OCI-M1 (cell line): Measurements from ENCODE around the gene AFAP1L1.
"Not testable (repeated sequence)": the region's sequence is repeated elsewhere in the genome, so short reads cannot be mapped to it uniquely, and the experiment has no call there.

Experiments
- DNase-seq: peaks from one replicate; lab custom pipeline; 2025; lab: John Stamatoyannopoulos, UW

The AFAP1L1 gene

GRCh38 chr5:149261246-149261645 lies 10.4 kb upstream of the AFAP1L1 start:
- no peak for DNase-seq

- DNase-seq = no peak
Observed at GRCh38 chr5:149262315-149262714, 9.3 kb upstream of the AFAP1L1 start.

GRCh38 chr5:149264439-149265067 lies 7.1 kb upstream of the AFAP1L1 start:
- no peak for DNase-seq

- DNase-seq = no peak
Observed at GRCh38 chr5:149265068-149265465, 6.6 kb upstream of the AFAP1L1 start.

- peak; percentile 37 for DNase-seq
Observed at GRCh38 chr5:149265597-149265996, 6.1 kb upstream of the AFAP1L1 start.

GRCh38 chr5:149267241-149267973 lies 4.3 kb upstream of the AFAP1L1 start:
- no peak for DNase-seq

GRCh38 chr5:149268928-149269557 lies 2.6 kb upstream of the AFAP1L1 start:
- peak; percentile 75 for DNase-seq

- no peak for DNase-seq
Observed at GRCh38 chr5:149271195-149271715, 404 bp upstream of the AFAP1L1 start.

GRCh38 chr5:149272781-149273180 lies 1.1 kb downstream of the AFAP1L1 start:
- DNase-seq = not testable (repeated sequence)

GRCh38 chr5:149273237-149273636 lies 1.6 kb downstream of the AFAP1L1 start:
- DNase-seq = no peak

- DNase-seq = no peak
Observed at GRCh38 chr5:149273950-149274349, 2.3 kb downstream of the AFAP1L1 start.

GRCh38 chr5:149274939-149275338 lies 3.3 kb downstream of the AFAP1L1 start:
- DNase-seq = no peak

GRCh38 chr5:149277801-149278200 lies 6.1 kb downstream of the AFAP1L1 start:
- DNase-seq = no peak

GRCh38 chr5:149278451-149279210 lies 7.0 kb downstream of the AFAP1L1 start:
- no peak for DNase-seq

- DNase-seq = no peak
Observed at GRCh38 chr5:149279661-149280060, 8.0 kb downstream of the AFAP1L1 start.

- no peak for DNase-seq
Observed at GRCh38 chr5:149280124-149280523, 8.5 kb downstream of the AFAP1L1 start.

- DNase-seq = no peak
Observed at GRCh38 chr5:149280802-149281201, 9.1 kb downstream of the AFAP1L1 start.

GRCh38 chr5:149282027-149282965 lies 10.6 kb downstream of the AFAP1L1 start:
- DNase-seq = no peak

GRCh38 chr5:149282966-149283332 lies 11.3 kb downstream of the AFAP1L1 start:
- DNase-seq = no peak

GRCh38 chr5:149283626-149284480 lies 12.2 kb downstream of the AFAP1L1 start:
- no peak for DNase-seq
